CD8-positive, alpha-beta memory T cell (primary cell): ENCODE data around the gene RREB1. TPM values are rescaled to one million over a fixed set of nuclear protein-coding genes. Genes with fewer than 3 reads are reported as not detected.

Experiments
- CTCF ChIA-PET: fragments of 350-600 bp; sonication (Branson Sonifier 250); formaldehyde crosslinking; loops from one replicate; lab custom pipeline; 2021; ENCODE audit warnings: antibody characterized with exemption; lab: Charles Lee
- POLR2A ChIA-PET: fragments of 350-600 bp; sonication (Branson Sonifier 250); formaldehyde crosslinking; loops from one replicate; lab custom pipeline; 2021; ENCODE audit warnings: antibody characterized with exemption; lab: Charles Lee
- DNase-seq, 5 donors: peaks; one replicate each; pipeline versions ENCODE4 v3.0.0 to v3.0.0-alpha.2; 2020 to 2022; ENCODE audit warnings: mixed read lengths in 1 of 5
- H3K27ac ChIP-seq: one replicate; pipeline ENCODE4 v1.7.0; 2013; ENCODE audit warnings: low read depth, mild to moderate bottlenecking, low read length, moderate library complexity
- H3K27me3 ChIP-seq: 2 replicates; pipeline ENCODE4 v1.7.0; 2013; ENCODE audit warnings: low read length, mild to moderate bottlenecking; ENCODE audit not compliant: insufficient read depth, poor library complexity, severe bottlenecking
- H3K36me3 ChIP-seq: 2 replicates; pipeline ENCODE4 v1.7.0; 2013; ENCODE audit warnings: mild to moderate bottlenecking, low read length, moderate library complexity; ENCODE audit not compliant: insufficient read depth
- H3K4me1 ChIP-seq: 2 replicates; pipeline ENCODE4 v1.7.0; 2013; ENCODE audit warnings: mild to moderate bottlenecking, low read length, moderate library complexity; ENCODE audit not compliant: insufficient read depth
- H3K4me3 ChIP-seq: 2 replicates; pipeline ENCODE4 v1.7.0; 2013; ENCODE audit warnings: mild to moderate bottlenecking, low read length
- H3K9me3 ChIP-seq: 2 replicates; pipeline ENCODE4 v1.7.0; 2013; ENCODE audit warnings: mild to moderate bottlenecking, low read length
- H3K27ac Mint-ChIP-seq, 8 donors: one replicate each; pipeline ENCODE4 v1.8.0; 2020 to 2021; ENCODE audit warnings: mixed read lengths in 8 of 8, mild to moderate bottlenecking in 6 of 8, inconsistent platforms in 3 of 8, moderate library complexity in 3 of 8
- H3K27me3 Mint-ChIP-seq, 2 donors: one replicate each; pipeline ENCODE4 v1.8.0; 2020 to 2021; ENCODE audit warnings: mixed read lengths in 2 of 2, mild to moderate bottlenecking in 1 of 2, moderate library complexity in 1 of 2
- H3K36me3 Mint-ChIP-seq, 3 donors: one replicate each; pipeline ENCODE4 v1.8.0; 2020 to 2021; ENCODE audit warnings: mixed read lengths in 3 of 3, inconsistent platforms in 1 of 3, mild to moderate bottlenecking in 1 of 3
- H3K4me1 Mint-ChIP-seq, 3 donors: one replicate each; pipeline ENCODE4 v1.8.0; 2020 to 2021; ENCODE audit warnings: mixed read lengths in 3 of 3, inconsistent platforms in 1 of 3, mild to moderate bottlenecking in 1 of 3
- H3K4me3 Mint-ChIP-seq, 7 donors: one replicate each; pipeline ENCODE4 v1.8.0; 2020 to 2021; ENCODE audit warnings: mixed read lengths in 7 of 7, mild to moderate bottlenecking in 6 of 7, moderate library complexity in 4 of 7, inconsistent platforms in 2 of 7
- H3K9me3 Mint-ChIP-seq, 5 donors: one replicate each; pipeline ENCODE4 v1.8.0; 2020 to 2022; ENCODE audit warnings: mixed read lengths in 5 of 5, mild to moderate bottlenecking in 3 of 5, moderate library complexity in 2 of 5, inconsistent platforms in 1 of 5
- polyA plus RNA-seq: library from polyadenylated mRNA; unstranded; fragments of 300-500 nt; fragmentation: Illumina TruSeq; gene quantifications from one replicate; pipeline ENCODE4 v1.2.3, GENCODE V29; 2021
- total RNA-seq, 2 experiments: library from RNA; stranded (reverse); gene quantifications; one replicate each; pipeline ENCODE4 v1.2.3, GENCODE V29; 2021

Gene RREB1
- total and polyA plus RNA-seq, 3 experiments from 2014 or later, result 8.5 to 18.7 (median 17.7) TPM

- Mint-ChIP-seq H3K27ac (no peak overlapping the region), H3K9me3 (no peaks in the 10 kb centered on the region), H3K27me3 (no peaks in the 10 kb centered on the region), H3K4me1 (peaks cover 63 to 85% (median 78%) of the 10 kb centered on the region in 3 donors), H3K4me3 (peak overlapping the region in 5 of 7 donors; percentile 28 to 86 (median 60)), H3K36me3 (no peaks in the 10 kb centered on the region)
- ChIA-PET CTCF (interaction anchor here (0.9 kb wide), 1 partner anchor 35 kb away, joined by 3 read pairs; no protein-coding TSS in a partner anchor), POLR2A (interaction anchor here (0.5 to 1.4 kb wide), 2 partner anchors 28 to 170 kb away, joined by 3 read pairs; no protein-coding TSS in a partner anchor)
- H3K27ac ChIP-seq, result no peak overlapping the region
- no peak for DNase-seq
- no peaks in the 10 kb centered on the region for H3K27me3 ChIP-seq
- peaks cover 82% of the 10 kb centered on the region for H3K4me1 ChIP-seq
- no peaks in the 10 kb centered on the region for H3K36me3 ChIP-seq
- H3K4me3 ChIP-seq, result no peak overlapping the region
- no peaks in the 10 kb centered on the region for H3K9me3 ChIP-seq
Measured at GRCh38 chr6:7142228-7142801, 34.6 kb downstream of the RREB1 start.

GRCh38 chr6:7142918-7143475 lies 35.2 kb downstream of the RREB1 start:
- peaks cover 60 to 85% (median 78%) of the 10 kb centered on the region in 3 donors for H3K4me1 Mint-ChIP-seq
- Histone ChIP-seq H3K36me3 (no peaks in the 10 kb centered on the region), H3K27me3 (no peaks in the 10 kb centered on the region), H3K4me3 (no peak overlapping the region), H3K9me3 (no peaks in the 10 kb centered on the region), H3K27ac (peak overlapping the region; percentile 73), H3K4me1 (peaks cover 79% of the 10 kb centered on the region)
- ChIA-PET POLR2A (interaction anchor here (0.5 to 0.7 kb wide), 3 partner anchors 31 to 169 kb away, joined by 3 read pairs; no protein-coding TSS in a partner anchor), CTCF (interaction anchor here (0.9 kb wide), 1 partner anchor 36 kb away, joined by 3 read pairs; no protein-coding TSS in a partner anchor)
- no peaks in the 10 kb centered on the region for H3K27me3 Mint-ChIP-seq
- H3K4me3 Mint-ChIP-seq, result peak overlapping the region; percentile 28 to 86 (median 54)
- H3K9me3 Mint-ChIP-seq, result no peaks in the 10 kb centered on the region
- H3K36me3 Mint-ChIP-seq, result no peaks in the 10 kb centered on the region
- no peak for DNase-seq
- peak overlapping the region in 5 of 8 donors; percentile 12 to 58 (median 40) for H3K27ac Mint-ChIP-seq

GRCh38 chr6:7143476-7143974 lies 35.8 kb downstream of the RREB1 start:
- Mint-ChIP-seq H3K4me3 (peak overlapping the region in 6 of 7 donors; percentile 47 to 86 (median 57)), H3K27ac (peak overlapping the region in 4 of 8 donors; percentile 33 to 58 (median 53)), H3K36me3 (no peaks in the 10 kb centered on the region), H3K4me1 (peaks cover 56 to 85% (median 78%) of the 10 kb centered on the region in 3 donors), H3K9me3 (no peaks in the 10 kb centered on the region), H3K27me3 (no peaks in the 10 kb centered on the region)
- Histone ChIP-seq H3K27me3 (no peaks in the 10 kb centered on the region), H3K4me3 (no peak overlapping the region), H3K36me3 (no peaks in the 10 kb centered on the region), H3K9me3 (no peaks in the 10 kb centered on the region), H3K4me1 (peaks cover 79% of the 10 kb centered on the region), H3K27ac (peak overlapping the region; percentile 73)
- CTCF ChIA-PET, result no interaction called here
- POLR2A ChIA-PET, result interaction anchor here (0.5 to 0.7 kb wide), 2 partner anchors 32 to 35 kb away, joined by 3 read pairs; no protein-coding TSS in a partner anchor
- DNase-seq, result no peak

GRCh38 chr6:7144872-7145584 lies 37.3 kb downstream of the RREB1 start:
- Histone ChIP-seq H3K36me3 (no peaks in the 10 kb centered on the region), H3K4me3 (no peak overlapping the region), H3K27me3 (no peaks in the 10 kb centered on the region), H3K9me3 (no peaks in the 10 kb centered on the region), H3K4me1 (peaks cover 66% of the 10 kb centered on the region), H3K27ac (peak overlapping the region; percentile 73)
- CTCF ChIA-PET, result interaction anchor here (1.0 kb wide), 1 partner anchor 10 kb away, joined by 3 read pairs; no protein-coding TSS in a partner anchor
- Mint-ChIP-seq H3K36me3 (no peaks in the 10 kb centered on the region), H3K9me3 (no peaks in the 10 kb centered on the region), H3K27ac (peak overlapping the region in 3 of 8 donors; percentile 19 to 38 (median 22)), H3K4me1 (peaks cover 52 to 82% (median 72%) of the 10 kb centered on the region in 3 donors), H3K4me3 (peak overlapping the region in 2 of 7 donors; percentile 41 to 63), H3K27me3 (no peaks in the 10 kb centered on the region)
- no peak for DNase-seq
- POLR2A ChIA-PET, result interaction anchor here (1.0 kb wide), 1 partner anchor 167 kb away, joined by 3 read pairs; no protein-coding TSS in a partner anchor

GRCh38 chr6:7145585-7145884 lies 37.8 kb downstream of the RREB1 start:
- H3K4me3 Mint-ChIP-seq, result peak overlapping the region in 3 of 7 donors; percentile 7 to 63 (median 41)

GRCh38 chr6:7145885-7146828 lies 38.4 kb downstream of the RREB1 start:
- Histone ChIP-seq H3K9me3 (no peaks in the 10 kb centered on the region), H3K4me3 (peak overlapping the region; percentile 37), H3K36me3 (no peaks in the 10 kb centered on the region), H3K4me1 (peaks cover 64% of the 10 kb centered on the region), H3K27me3 (no peaks in the 10 kb centered on the region), H3K27ac (peak overlapping the region; percentile 73)
- ChIA-PET POLR2A (interaction anchor here (1.0 to 1.2 kb wide), 2 partner anchors 8 to 166 kb away, joined by 3 to 4 read pairs; no protein-coding TSS in a partner anchor), CTCF (interaction anchor here (0.9 to 1.3 kb wide), 5 partner anchors 29 to 129 kb away, joined by 3 to 5 read pairs (median 3); no protein-coding TSS in a partner anchor)
- Mint-ChIP-seq H3K4me3 (peak overlapping the region; percentile 13 to 63 (median 39)), H3K27ac (peak overlapping the region in 6 of 8 donors; percentile 29 to 78 (median 52)), H3K9me3 (no peaks in the 10 kb centered on the region), H3K27me3 (no peaks in the 10 kb centered on the region), H3K4me1 (peaks cover 59 to 84% (median 75%) of the 10 kb centered on the region in 3 donors), H3K36me3 (peaks cover 0 to 3% (median 0%) of the 10 kb centered on the region in 3 donors)
- DNase-seq, result no peak

More at GRCh38 chr6:7145585-7145884, 37.8 kb downstream of the RREB1 start:
- Mint-ChIP-seq H3K36me3 (peaks cover 0 to under 1% (median 0%) of the 10 kb centered on the region in 3 donors), H3K4me1 (peaks cover 55 to 83% (median 74%) of the 10 kb centered on the region in 3 donors), H3K27me3 (no peaks in the 10 kb centered on the region), H3K9me3 (no peaks in the 10 kb centered on the region), H3K27ac (peak overlapping the region in 3 of 8 donors; percentile 19 to 38 (median 22))
- POLR2A ChIA-PET, result interaction anchor here (1.0 kb wide), 1 partner anchor 167 kb away, joined by 3 read pairs; no protein-coding TSS in a partner anchor
- CTCF ChIA-PET, result interaction anchor here (1.0 kb wide), 1 partner anchor 10 kb away, joined by 3 read pairs; no protein-coding TSS in a partner anchor
- DNase-seq, result no peak
- H3K27ac ChIP-seq, result peak overlapping the region; percentile 73
- peaks cover 65% of the 10 kb centered on the region for H3K4me1 ChIP-seq
- no peaks in the 10 kb centered on the region for H3K36me3 ChIP-seq
- H3K27me3 ChIP-seq, result no peaks in the 10 kb centered on the region
- H3K4me3 ChIP-seq, result no peak overlapping the region
- H3K9me3 ChIP-seq, result no peaks in the 10 kb centered on the region
